HCT116 (cell line): Measurements from ENCODE around the gene DFFA. TPM values are rescaled to one million over a fixed set of nuclear protein-coding genes. Genes with fewer than 3 reads are reported as not detected.

Source experiments
- ATAC-seq: fragments of 200-7000 bp; cut with Tn5 transposase; 2 replicates; pipeline ENCODE4 v1.9.1; 2020; ENCODE audit warnings: mild to moderate bottlenecking, moderate library complexity
- BruUV-seq: library from RNA; stranded (reverse); fragments of 400-500 nt; replicated peaks from 2 replicates; lab custom pipeline; 2021; lab: Mats Ljungman, UMichigan
- CTCF ChIA-PET: fragments of 300-600 bp; sonication (Branson Sonifier 250); formaldehyde crosslinking; loops from one replicate; lab custom pipeline; 2021; ENCODE audit warnings: antibody characterized with exemption; lab: Charles Lee
- POLR2A ChIA-PET: fragments of 300-600, 350-600 bp; sonication (Branson Sonifier 250); formaldehyde crosslinking; loops from one replicate; lab custom pipeline; 2021; ENCODE audit warnings: antibody characterized with exemption; lab: Charles Lee
- RAD21 ChIA-PET, 2 experiments: fragments of 300-600 bp; sonication (Branson Sonifier 250); formaldehyde crosslinking; loops; one replicate each; lab custom pipeline; 2023; ENCODE audit warnings: low total read pairs in 2 of 2; ENCODE audit not compliant: uncharacterized antibody in 2 of 2, unreplicated experiment in 2 of 2, low non-redundant PET in 1 of 2; lab: Charles Lee
- DNase-seq: peaks from one replicate; pipeline ENCODE4 v3.0.0-alpha.2; 2010; ENCODE audit warnings: low read depth, low spot score
- H2AFZ ChIP-seq: fragments of 200-600 bp; shearing (Covaris generic), sonication (generic); 2 replicates; pipeline ENCODE4 v1.6.1; 2017; ENCODE audit warnings: low read depth, mixed run types, mixed read lengths, antibody characterized with exemption, low read length; ENCODE audit not compliant: poor library complexity, severe bottlenecking
- H3K27ac ChIP-seq: 2 replicates; pipeline ENCODE4 v1.5.1; 2012; ENCODE audit warnings: low read depth, low read length
- H3K27me3 ChIP-seq: fragments of 200-600 bp; sonication (generic); 2 replicates; pipeline ENCODE4 v1.6.1; 2016; ENCODE audit warnings: mixed run types, low read length, mixed read lengths; ENCODE audit not compliant: insufficient read depth
- H3K36me3 ChIP-seq, 2 experiments: fragments of 200-500 bp in 1 of 2; fragments of 200-600 bp in 1 of 2; sonication (Bioruptor generic) in 1 of 2; sonication (generic) in 1 of 2; 2 replicates each; pipeline versions ENCODE4 v1.5.1 to v1.6.1; 2014 to 2016; ENCODE audit warnings: low read length in 2 of 2, inconsistent platforms in 1 of 2, mixed read lengths in 1 of 2, mixed run types in 1 of 2; ENCODE audit not compliant: insufficient read depth in 2 of 2, control insufficient read depth in 1 of 2
- H3K4me1 ChIP-seq, 2 experiments: fragments of 200-600 bp in 1 of 2; sonication (generic) in 1 of 2; 2 replicates each; pipeline versions ENCODE4 v1.5.1 to v1.6.1; 2012 to 2017; ENCODE audit warnings: low read length in 2 of 2, inconsistent platforms in 1 of 2, mild to moderate bottlenecking in 1 of 2, mixed read lengths in 1 of 2, mixed run types in 1 of 2, moderate library complexity in 1 of 2; ENCODE audit not compliant: insufficient read depth in 2 of 2, control insufficient read depth in 1 of 2
- H3K4me2 ChIP-seq: fragments of 200-600 bp; sonication (generic); 2 replicates; pipeline ENCODE4 v1.6.1; 2017; ENCODE audit warnings: mixed run types, low read length, mixed read lengths
- H3K4me3 ChIP-seq, 2 experiments: fragments of 200-600 bp in 1 of 2; sonication (generic) in 1 of 2; replicated peaks in 1 of 2; 2 replicates each; pipeline ENCODE4 v1.5.1; 2011 to 2016; ENCODE audit warnings: low read length in 2 of 2, control low read depth in 1 of 2, low read depth in 1 of 2, mild to moderate bottlenecking in 1 of 2, mixed read lengths in 1 of 2, mixed run types in 1 of 2
- H3K79me2 ChIP-seq: fragments of 200-600 bp; sonication (generic); 2 replicates; pipeline ENCODE4 v1.6.1; 2017; ENCODE audit warnings: mild to moderate bottlenecking, mixed run types, low read length, moderate library complexity, mixed read lengths; ENCODE audit not compliant: insufficient read depth
- H3K9ac ChIP-seq: fragments of 200-600 bp; sonication (generic); 2 replicates; pipeline ENCODE4 v1.6.1; 2016; ENCODE audit warnings: low read length, mixed read lengths
- H3K9me2 ChIP-seq: fragments of 200-600 bp; sonication (generic), shearing (Covaris generic); 2 replicates; pipeline ENCODE4 v1.6.1; 2017; ENCODE audit warnings: mixed run types, mild to moderate bottlenecking, moderate library complexity; ENCODE audit not compliant: insufficient read depth
- H3K9me3 ChIP-seq, 2 experiments: fragments of 200-500 bp in 1 of 2; fragments of 200-600 bp in 1 of 2; sonication (Bioruptor generic) in 1 of 2; sonication (generic) in 1 of 2; 2 replicates each; pipeline ENCODE4 v1.6.1; 2014 to 2017; ENCODE audit warnings: low read length in 2 of 2, mixed read lengths in 2 of 2, inconsistent platforms in 1 of 2, low read depth in 1 of 2, mild to moderate bottlenecking in 1 of 2, mixed run types in 1 of 2, moderate library complexity in 1 of 2; ENCODE audit not compliant: control insufficient read depth in 1 of 2, insufficient read depth in 1 of 2
- H4K20me1 ChIP-seq: fragments of 200-600 bp; sonication (generic), shearing (Covaris generic); 2 replicates; pipeline ENCODE4 v1.6.1; 2017; ENCODE audit warnings: mixed run types, mild to moderate bottlenecking, moderate library complexity; ENCODE audit not compliant: insufficient read depth
- ATF3 ChIP-seq: IDR thresholded peaks from 2 replicates; pipeline ENCODE4 v1.6.1; 2012
- EGR1 ChIP-seq: IDR thresholded peaks from 2 replicates; pipeline ENCODE4 v1.6.1; 2012; ENCODE audit warnings: low read depth
- FOSL1 ChIP-seq: IDR thresholded peaks from 2 replicates; pipeline ENCODE4 v1.6.1; 2012; ENCODE audit warnings: low read depth
- JUND ChIP-seq: IDR thresholded peaks from 2 replicates; pipeline ENCODE4 v1.6.1; 2012
- POLR2A ChIP-seq: IDR thresholded peaks from 2 replicates; pipeline ENCODE4 v1.7.0; 2011; ENCODE audit warnings: borderline replicate concordance; ENCODE audit not compliant: insufficient read depth, insufficient read length; ENCODE audit errors: extremely low read depth
- RAD21 ChIP-seq: IDR thresholded peaks from 2 replicates; pipeline ENCODE4 v1.6.1; 2012; ENCODE audit warnings: low read depth, mild to moderate bottlenecking
- SIN3A ChIP-seq: IDR thresholded peaks from 2 replicates; pipeline ENCODE4 v1.6.1; 2012; ENCODE audit warnings: low read depth
- SRF ChIP-seq: IDR thresholded peaks from 2 replicates; pipeline ENCODE4 v1.6.1; 2012; ENCODE audit warnings: low read depth
- TCF7L2 ChIP-seq: IDR thresholded peaks from 2 replicates; pipeline ENCODE4 v1.7.0; 2011; ENCODE audit warnings: borderline replicate concordance, inconsistent platforms; ENCODE audit not compliant: insufficient read depth, insufficient read length; ENCODE audit errors: extremely low read depth
- intact Hi-C: fragments of 100-400 bp; cut with micrococcal nuclease; formaldehyde crosslinking; loops from 2 replicates; pipeline ENCODE4 v1.10.0; 2022
- total RNA-seq: library from RNA; stranded (reverse); gene quantifications from one replicate; pipeline ENCODE4 v1.2.1, GENCODE V29; 2021; ENCODE audit not compliant: unreplicated experiment

Gene DFFA
- total RNA-seq, 1 experiment from 2014 or later = 67.7 TPM

GRCh38 chr1:10440305-10440704, 32.0 kb downstream of the DFFA start:
- RAD21 ChIA-PET = no interaction called here
- no peak for ATAC-seq
- CTCF ChIA-PET = interaction anchor here (0.6 kb wide), 1 partner anchor 1206 kb away, joined by 3 read pairs; the partner anchor contains the start of gene H6PD

GRCh38 chr1:10438677-10439163, 33.6 kb downstream of the DFFA start:
- intact Hi-C loops = no loop called here
- no peak for DNase-seq
- CTCF ChIA-PET = no interaction called here

More at GRCh38 chr1:10440305-10440704, 32.0 kb downstream of the DFFA start:
- Histone ChIP-seq H3K27ac (no peak overlapping the region), H3K36me3 (peaks cover 0 to 4% of the 10 kb centered on the region in 2 experiments; a peak in 1 of 4 replicates), H4K20me1 (no peaks in the 10 kb centered on the region), H3K79me2 (no peaks in the 10 kb centered on the region), H3K9ac (no peak overlapping the region), H2AFZ (no peak overlapping the region), H3K4me3 (no peak overlapping the region), H3K4me2 (no peak overlapping the region), H3K9me2 (no peaks in the 10 kb centered on the region), H3K4me1 (no peaks in the 10 kb centered on the region), H3K27me3 (no peaks in the 10 kb centered on the region), H3K9me3 (no peaks in the 10 kb centered on the region)
- intact Hi-C loops = no loop called here
- TF ChIP-seq POLR2A = no peak
- no TSS peak for BruUV-seq
- DNase-seq = no peak
- POLR2A ChIA-PET = no interaction called here

More at GRCh38 chr1:10438677-10439163, 33.6 kb downstream of the DFFA start:
- Histone ChIP-seq H3K4me3 (no peak overlapping the region), H4K20me1 (no peaks in the 10 kb centered on the region), H3K9me3 (no peaks in the 10 kb centered on the region)
- TF ChIP-seq FOSL1 (no peak), ATF3 (no peak), TCF7L2 (no peak), SRF (no peak), POLR2A (no peak), SIN3A (no peak), RAD21 (no peak), JUND (no peak), EGR1 (no peak)
- TF ChIP-seq, all 23 proteins: peak for 0
- Histone ChIP-seq H3K27ac (no peak overlapping the region), H2AFZ (no peak overlapping the region), H3K27me3 (no peaks in the 10 kb centered on the region), H3K4me2 (no peak overlapping the region), H3K79me2 (no peaks in the 10 kb centered on the region), H3K9me2 (no peaks in the 10 kb centered on the region), H3K36me3 (peaks cover 0 to 4% of the 10 kb centered on the region in 2 experiments; a peak in 1 of 4 replicates), H3K9ac (no peak overlapping the region), H3K4me1 (no peaks in the 10 kb centered on the region)
- ATAC-seq = no peak
- RAD21 ChIA-PET = no interaction called here
- BruUV-seq = no TSS peak
- POLR2A ChIA-PET = no interaction called here
